ENCODE data around the gene GPR55.

Gene GPR55

GRCh38 chr2:230865307-230865765 lies 59.7 kb downstream of the GPR55 start:
- no peak for DNase-seq

- peak; percentile 45 for DNase-seq
These were observed 60.3 kb downstream of the GPR55 start, which contains the start of gene ITM2C for GRCh38 chr2:230864605-230865306. Gene ITM2C (plus strand): TSS chr2:230864942. CDS start chr2:230865026, 84 bp downstream.

- DNase-seq = no peak
These were observed 60.9 kb downstream of the GPR55 start for GRCh38 chr2:230864122-230864604.

- no peak for DNase-seq
These were observed 61.5 kb downstream of the GPR55 start for GRCh38 chr2:230863442-230864121.

DNA sequence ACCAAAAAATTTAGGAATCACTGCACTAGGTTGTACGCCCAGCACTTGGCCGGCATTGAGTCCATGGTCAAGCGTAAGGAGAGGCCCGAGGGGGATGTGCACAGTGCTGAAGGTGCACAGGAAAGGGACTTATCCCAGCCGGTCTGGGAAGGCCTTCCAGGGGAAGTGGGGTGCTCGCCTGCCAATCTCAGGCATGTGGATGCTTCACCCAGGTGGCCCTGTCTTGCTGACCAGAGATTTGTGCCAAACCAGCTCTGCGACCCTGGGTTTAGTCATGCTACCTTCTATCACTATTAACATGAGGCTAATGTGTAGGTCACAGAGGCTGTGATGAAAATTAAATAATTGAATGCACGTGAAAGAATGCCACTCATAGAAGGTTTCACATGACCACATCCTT lies 62.0 kb downstream of the GPR55 start:
- DNase-seq = no peak

GRCh38 chr2:230862292-230862691 lies 62.8 kb downstream of the GPR55 start:
- DNase-seq = no peak

DNA sequence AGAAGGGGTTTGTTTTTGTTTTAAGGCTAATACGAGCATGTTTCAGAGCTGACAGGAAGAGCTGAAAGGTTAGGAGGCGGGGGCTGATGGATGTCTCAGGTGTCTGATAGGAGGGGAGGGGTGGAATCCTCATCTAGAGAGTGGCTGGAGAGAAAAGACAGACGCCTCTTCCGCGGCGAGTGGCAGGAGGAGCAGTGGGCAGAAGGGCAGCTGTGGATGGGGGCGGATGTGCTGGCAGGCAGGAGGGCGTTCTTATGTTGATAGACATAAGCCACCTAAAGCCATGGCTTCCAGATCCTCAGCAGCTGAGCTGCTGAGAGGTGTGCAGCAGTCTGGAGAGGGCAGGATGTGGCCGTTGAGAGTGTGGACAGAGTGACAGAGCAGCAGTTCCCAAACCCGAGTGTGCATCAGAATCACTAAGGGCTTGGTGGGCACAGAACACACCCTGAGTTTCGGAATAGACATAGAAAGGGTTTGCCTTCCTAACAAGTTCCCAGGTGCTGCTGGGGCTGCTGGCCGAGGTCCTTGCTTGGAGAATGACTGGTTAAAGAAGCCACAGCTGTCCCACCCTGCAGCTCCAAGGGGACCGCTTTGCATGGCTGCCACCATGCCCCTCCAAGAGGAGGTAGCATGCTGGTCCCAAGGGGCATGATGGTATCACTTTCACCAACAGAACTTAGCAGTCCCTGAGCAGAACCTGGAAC lies 63.3 kb downstream of the GPR55 start:
- no peak for DNase-seq

Data from kidney glomerular epithelial cell (primary cell).